Bone marrow (tissue), 2 donors: ENCODE measurements around the gene NSFL1C.
"Not testable (repeated sequence)": the region's sequence is repeated elsewhere in the genome, so short reads cannot be mapped to it uniquely, and the experiment has no call there.

Experiments used
- DNase-seq, 2 donors: peaks; one replicate each; lab custom pipeline; 2025; lab: John Stamatoyannopoulos, UW

NSFL1C gene

DNA sequence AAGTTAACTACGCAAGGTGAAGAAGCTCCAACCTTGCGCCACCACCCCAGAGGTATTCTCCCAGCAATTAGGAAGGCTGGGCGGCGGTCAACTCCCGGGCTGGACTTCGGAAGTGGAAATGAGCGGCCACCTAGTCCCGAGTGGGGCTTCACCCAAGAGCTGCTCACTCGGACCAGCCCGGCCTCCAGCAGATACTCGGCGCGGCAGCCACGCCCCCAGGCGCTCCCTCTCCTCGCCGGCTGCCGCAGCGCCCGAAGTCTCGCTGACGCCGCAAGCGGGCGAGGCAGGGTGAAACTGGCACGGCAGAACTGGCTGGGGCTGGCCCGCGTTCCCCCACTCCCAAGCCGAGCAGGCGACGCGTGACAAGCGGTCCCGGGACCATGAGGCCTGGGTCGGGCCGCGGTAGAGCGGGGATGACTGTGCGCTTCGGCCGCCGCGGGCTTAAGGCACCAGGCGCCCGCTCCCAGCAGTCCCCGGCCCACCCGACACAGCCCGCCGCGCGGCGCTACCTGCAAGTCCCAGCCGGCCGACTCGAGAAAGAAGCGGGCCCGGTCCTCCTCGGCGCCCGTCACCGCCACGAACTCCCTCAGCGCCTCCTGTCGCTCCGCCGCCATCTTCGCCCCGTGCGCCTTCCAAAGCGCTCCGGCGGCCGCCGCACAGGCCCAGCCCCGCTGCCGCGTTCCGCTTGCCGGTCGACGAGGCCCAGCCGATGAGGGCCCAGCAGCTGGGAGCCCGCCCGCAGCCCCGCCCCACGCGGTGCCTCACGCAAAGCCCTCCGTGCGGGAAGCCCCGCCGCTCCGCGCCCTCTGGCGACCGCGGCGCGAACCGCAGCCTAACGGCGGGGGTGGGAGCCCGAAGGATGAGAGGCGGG is at the start of gene NSFL1C:
NSFL1C (minus strand) TSS at position 639 of the 871 bp plus-strand sequence; CDS start at position 614, 25 bp downstream.
- peak; percentile 71 to 85 for DNase-seq

DNA sequence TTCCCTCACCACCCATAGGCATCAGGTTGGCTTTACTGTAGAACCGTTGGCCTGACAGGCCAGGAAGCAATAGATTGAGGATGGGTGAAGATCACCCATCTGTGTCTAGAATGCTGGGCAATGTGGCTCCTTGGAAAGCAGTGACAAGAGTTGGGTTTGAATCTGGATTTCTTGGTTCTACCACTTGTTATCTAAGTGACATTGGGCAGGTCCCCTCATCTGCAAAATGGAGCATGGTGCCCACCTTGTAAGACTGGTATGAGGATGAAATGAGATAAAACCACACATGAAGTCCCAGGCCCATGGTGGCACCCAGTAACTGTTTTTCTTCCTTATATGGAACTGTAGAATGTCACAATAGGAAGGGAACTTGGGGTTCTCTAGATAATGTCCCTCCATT is 47.2 kb upstream of the NSFL1C start:
- no peak for DNase-seq

DNA sequence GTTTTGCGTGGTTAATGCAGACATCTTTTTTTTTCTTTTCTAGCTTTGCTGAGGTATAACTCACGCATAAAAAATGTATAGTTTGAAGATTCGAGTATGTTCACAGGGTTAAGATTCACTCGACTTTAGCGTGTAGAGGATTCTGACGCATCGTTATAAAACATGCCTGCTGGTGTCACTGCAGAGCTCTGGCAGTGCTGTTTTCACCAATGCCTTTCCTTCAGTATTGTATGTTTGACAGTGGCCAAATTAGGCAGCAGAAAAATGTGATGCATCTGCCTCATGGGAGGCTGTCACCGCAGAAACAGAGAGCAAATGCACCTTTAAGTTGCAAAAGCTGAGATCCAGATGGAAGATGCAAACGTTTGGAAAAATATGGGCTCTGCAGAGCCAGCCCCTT is 42.6 kb upstream of the NSFL1C start:
- no peak for DNase-seq

DNA sequence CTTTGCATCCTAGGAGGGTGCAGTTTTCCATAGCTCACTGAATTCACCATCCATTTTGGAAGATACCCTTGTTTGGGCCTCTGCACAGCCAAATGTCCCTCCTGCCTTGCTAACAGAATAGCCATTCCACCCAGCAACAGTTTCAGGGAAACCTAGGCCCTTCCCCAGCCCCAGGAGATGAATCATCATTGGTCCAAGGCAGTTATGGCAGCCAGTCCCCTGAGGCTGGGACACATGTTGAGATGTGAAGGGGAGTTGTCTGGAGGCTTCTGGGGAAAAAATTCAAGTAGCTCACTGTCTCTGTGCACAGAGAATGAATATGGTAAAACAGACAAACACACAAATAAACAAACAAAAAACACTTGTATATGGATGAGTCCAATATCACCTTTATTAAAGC is 41.9 kb upstream of the NSFL1C start:
- DNase-seq = no peak

DNA sequence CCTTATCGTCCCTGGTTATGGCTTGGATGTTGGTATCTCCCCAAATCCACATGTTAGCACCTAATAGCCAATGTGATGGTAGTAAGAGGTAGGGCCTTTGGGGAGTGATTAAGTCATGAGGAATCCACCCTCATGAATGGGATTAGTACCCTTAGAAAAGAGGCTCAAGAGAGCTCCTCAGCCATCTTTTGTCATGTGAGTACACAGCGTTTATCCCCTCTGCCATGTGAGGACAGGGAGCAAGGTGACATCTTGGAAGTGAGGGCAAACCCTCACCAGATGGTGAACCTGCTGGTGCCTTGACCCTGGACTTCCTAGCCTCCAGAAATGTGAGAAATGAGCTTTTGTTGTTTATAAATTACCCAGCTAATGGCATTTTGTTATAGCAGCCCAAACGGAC is 40.6 kb upstream of the NSFL1C start:
- DNase-seq = no peak

DNA sequence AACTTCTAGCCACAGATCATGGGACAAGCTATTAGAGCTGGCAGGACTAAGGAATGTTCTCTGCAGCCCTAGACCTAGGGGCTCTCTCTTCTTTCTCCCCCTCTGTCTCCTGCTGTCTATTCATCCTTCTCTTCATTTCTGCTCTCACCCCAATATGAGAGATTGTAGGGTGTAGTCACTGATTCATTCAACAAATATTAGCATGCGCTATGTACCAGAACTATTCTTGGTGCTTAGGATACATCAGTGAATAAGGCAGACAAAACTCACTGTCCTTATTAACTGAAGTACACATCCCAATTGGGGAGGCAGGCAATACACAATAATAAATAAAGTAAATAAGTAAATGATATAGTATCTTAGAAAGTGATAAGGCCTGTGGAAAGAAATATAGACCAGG is 39.2 kb upstream of the NSFL1C start:
- DNase-seq = no peak

DNA sequence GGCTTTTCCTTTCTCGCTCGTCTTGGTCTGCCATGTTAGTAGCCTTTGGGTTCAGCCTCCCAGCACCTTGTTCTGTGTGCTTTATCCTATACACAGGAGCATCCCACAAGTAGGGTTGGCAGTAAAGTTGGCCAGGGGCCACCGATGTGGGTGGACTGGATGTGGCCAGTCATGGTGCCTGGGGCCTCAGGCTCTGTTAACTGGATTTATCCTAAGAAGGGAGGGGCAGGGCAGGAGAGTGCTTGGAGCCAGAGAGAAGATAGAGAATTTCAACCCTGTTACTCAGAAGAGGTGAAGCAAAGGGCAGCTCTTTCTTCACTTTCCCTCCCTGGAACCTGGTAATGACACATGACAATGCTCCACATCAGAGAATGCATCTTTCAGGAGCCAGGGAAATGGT is 38.7 kb upstream of the NSFL1C start:
- DNase-seq = no peak

DNA sequence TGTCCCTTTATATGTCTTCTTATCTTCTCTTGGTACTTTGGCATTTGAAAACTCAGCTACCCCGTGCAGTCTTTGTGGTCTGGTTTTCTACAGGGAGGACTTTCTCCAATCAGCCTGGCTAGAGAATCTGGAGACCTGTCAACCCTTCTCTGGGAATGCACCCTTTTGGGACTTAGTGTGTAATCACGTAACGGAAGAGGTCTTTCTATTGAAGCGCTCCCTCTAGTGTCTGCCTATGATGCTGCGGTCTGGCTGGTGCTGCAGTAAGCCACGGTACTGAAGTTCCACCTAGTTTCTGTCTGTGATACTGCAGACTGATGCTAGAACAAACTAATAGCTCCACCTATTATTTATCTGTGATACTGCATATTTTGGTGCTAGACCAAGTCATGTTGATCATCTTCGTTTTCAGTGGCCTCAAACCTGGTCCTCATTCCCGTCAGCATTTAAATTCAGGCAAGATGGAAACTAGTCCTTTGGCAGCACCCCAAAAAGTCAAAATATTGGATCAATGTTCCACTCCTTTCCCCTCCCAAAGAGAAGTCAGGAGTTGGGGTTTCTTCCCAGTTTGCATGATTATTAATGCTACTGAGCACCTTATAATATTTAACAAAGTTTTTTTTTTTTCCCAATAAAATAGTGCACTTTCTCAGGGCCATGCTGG is 37.0 kb upstream of the NSFL1C start:
- DNase-seq = peak; percentile 20 to 91

DNA sequence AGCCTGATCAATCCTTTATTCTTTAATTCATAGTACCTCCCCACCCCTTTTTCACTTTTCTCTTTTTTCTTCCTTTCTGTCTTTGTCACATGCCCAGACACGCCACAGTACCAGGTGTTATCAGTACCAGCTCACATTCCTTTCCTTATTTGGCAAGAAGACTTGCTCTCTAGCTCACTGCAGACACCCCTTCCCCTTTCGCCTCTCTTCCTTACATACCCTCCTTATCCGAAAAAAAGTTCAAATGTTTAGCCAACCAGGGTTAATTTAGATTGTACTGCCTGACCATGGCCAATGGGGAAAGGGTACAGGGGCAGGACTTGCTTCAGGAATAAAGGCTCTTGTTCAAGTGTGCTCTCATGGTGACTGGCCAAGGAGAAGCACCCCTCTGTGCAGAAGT is 33.8 kb upstream of the NSFL1C start:
- no peak for DNase-seq

DNA sequence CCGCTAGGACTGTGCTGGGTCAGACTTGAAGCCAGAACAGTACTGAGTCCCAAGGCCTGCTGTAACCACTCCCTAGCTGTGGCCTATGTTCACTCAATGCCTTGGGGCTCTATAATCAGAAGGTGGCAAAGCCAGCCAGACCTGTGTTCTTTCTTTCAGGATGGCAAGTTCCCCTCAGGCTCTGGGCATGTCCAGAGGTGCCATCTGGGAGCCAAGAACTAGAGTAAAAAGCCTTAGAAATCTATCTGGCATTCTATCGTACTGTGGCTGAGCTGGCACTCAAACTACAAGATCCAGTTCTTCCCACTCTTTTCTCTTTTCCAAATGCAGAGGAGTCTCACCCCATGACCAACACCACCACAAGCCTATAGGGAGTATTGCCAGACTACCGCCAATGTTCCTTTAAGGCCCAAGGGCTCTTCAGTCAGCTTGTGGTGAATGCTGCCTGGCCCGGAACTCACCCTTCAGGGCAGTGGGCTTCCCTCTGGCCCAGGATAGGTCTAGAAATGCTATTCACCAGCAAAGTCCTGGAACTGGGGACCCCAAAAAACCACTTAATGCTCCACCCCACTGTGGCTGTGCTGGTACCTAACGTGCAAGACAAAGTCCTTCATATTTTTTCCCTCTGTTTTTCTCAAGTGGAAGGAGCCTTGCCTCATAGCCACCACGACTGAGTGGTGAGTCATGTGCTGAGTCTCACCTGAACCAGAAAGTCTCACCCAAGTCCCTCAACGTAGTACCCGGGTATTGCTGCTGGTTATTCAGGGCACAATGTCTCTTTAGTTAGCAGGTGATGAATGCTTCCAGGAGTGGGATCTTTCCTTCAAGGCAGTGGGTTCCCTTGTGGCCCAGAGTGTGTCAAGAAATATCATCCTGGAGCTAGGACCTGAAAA is 33.1 kb upstream of the NSFL1C start:
- no peak for DNase-seq

DNA sequence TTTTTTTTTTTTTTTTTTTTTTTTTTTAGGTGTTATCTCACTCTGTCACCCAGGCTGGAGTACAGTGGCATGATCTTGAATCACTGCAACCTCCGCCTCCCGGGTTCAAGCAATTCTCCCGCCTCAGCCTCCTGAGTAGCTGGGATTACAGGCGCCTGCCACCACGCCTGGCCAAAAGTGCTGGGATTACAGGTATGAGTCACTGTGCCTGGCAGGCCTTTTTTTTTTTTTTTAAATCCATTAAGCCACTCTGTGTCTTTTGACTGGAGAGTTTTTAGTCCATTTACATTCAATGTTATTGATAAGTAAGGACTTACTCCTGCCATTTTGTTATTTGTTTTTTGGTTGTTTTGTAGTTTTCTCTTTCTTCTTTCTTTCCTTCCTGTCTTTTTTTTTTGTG is 30.7 kb upstream of the NSFL1C start:
- not testable (repeated sequence) for DNase-seq

DNA sequence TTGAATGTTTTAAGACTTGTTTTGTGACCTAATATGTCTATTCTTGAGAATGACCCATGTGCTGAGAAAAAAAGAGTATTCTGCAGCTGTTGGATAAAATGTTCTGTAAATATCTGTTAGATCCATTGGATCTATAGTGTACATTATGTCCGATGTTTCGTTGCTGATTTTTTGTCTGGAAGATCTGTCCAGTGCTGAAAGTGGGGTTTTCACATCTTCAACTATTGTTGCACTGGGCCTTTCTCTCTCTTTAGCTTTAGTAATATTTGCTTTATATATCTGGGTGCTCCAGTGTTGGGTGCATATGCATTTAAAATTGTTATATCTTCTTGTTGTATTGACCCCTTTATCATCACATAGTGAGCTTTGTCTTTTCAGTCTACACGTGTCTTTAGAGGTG is 30.3 kb upstream of the NSFL1C start:
- DNase-seq = no peak

DNA sequence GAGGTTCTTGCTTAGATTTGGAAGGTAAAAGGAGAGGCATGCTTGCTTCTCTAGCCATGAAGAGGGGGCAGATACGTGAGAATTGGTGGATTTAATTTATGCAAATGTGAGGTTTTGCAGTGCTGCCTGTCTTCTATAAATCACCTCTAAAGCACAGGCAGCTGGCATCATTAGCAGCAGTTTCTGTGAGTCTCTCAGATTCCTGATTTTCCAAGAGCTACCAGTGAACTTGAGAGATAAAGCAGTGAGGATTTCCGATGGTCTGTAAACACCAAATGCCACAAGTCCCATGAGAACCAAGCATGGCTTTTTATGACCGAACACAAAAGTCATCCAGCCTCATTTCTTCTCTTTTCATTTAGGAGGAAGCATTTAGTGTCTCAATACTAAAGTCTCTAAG is 27.8 kb upstream of the NSFL1C start:
- no peak for DNase-seq

DNA sequence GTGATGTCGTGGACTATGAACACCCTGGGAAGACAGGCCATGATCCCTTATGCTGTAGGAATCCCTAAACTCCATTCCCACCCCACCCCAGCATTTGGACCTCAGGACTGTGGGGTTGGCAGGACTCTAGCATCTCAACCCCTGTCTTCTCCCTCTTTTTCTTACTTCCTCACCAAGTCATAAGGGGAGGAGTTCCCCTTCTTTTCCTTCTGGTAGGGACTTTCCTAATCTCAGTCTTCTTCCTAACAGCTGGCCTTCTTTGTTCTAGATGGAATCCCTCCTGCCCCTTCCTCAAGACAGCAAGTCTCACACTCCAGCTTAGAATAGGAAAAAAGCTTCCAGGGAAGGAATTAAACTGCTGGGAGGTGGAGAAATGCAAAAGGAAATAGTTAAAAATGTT is 26.9 kb upstream of the NSFL1C start:
- DNase-seq = no peak

DNA sequence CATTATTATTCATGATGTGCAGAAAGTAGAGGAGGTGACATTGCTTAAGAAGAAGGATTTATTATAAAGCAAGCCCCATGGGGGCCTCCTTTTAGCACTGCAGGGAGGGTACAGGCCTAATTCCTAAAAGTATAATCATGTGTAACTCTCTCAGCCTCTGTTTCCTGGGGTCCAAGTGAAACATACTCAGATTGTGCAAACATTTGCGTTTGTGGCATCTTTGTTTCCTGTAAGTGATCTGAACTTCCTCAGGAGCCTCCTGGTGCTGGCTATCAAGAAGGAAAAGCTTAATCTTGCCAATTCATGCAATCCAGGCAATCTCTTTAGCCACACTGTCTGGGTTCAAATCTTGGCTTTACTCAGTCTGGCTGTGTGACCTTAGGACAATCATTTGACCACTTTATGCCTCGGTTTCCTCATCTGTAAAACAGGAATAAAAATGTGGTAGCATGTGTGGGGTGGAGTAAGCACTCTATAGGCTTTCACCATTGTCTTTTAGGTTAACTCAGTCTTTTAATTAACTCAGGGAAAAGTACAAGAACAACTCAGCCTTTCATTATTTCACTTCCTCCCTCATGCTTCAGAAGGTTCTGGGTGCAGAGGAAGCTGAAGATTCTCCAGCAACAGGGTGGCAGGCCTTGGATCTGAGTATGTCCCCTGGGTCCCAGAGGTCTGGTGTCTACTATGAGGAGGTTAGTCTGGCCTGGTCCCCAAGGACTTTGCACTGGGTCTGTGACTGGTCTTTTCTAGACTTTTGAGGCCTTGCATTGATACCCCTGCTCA is 25.4 kb upstream of the NSFL1C start:
- no peak for DNase-seq

DNA sequence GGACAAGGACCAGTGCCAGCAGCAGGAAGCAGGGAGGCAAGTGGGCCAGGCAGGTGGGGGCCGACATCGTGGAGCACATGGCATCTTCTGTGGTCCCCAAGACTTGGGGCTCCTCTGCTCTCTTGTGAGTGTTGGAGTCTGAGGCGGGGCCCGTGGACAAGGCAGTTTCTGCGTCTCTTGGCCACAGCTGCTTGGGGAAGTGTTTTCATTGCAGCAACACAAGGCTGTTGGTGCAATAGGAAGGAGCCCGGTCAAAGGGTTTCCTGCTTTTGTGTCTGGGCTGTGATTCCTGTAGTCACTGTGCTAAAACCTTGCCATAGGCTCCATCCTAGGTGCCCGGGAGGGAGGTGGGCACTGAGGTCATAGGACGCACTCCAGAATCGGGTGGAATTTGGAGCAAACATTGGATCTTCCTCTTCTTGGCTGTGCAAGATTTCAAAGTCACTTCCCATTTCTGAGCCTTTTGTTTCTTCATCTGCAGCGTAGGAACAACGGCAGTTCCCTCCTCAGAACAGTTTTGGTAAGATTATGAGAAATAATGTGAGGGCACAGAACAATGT is 24.7 kb upstream of the NSFL1C start, which contains the start of gene SIRPB2:
SIRPB2 (minus strand) TSS at position 140 of the 560 bp plus-strand sequence; CDS start at position 79, 61 bp downstream.
- peak; percentile 35 to 37 for DNase-seq

DNA sequence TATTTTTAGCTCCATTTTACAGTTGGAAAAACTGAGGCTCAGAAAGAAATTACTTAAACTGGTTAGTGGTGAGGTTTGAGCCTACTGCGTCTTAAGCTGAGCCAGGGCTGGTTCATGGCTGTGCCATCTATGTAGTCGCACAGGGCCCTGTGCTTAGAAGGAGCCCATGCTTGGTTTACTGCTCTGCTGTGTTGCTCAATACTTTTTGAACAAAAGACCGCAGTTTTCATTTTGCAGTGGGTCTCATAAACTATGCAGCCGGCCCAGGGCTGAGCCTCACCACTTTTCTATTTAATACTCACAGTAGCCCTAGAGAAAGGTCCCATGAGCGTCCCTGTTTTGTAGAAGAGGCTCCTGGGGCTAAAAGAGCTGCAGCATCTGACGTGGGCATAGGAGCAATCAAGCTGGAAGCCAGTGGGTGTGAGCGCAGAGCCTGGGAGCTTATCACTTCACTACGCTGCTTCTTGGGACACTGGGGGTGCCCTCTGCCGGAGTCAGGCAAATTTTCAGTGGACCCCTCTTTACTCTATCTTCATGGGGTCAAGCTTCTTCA is 24.1 kb upstream of the NSFL1C start:
- DNase-seq = no peak

DNA sequence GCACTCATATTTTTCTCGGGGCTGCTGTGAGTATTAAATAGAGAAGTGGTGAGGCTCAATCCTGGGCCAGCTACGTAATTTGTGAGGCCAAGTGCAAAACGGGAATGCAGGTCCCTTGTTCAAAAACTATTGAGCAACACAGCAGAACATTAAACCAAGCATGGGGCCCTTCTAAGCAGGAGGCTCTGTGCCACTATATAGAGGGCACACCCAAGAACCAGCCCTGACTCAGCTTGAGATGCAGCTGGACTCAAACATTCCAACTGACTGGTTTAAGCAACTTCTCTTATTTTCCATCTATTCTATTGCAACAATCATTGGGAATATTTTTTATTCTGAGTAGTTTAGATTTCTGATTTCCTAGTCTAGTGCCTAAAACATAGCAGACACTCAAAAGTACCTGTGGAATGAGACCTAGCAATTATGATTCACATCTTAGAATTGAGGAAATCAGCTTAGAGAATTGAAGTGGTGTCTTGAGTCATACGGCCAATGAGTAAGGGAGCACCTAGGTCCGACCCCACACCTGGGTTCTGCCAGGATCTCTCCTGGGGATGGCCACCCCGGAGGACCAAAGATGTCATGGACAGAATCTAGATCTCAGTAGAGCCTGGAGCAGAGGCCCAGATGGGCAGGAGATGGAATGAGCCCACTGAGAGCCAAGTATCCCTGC is 23.3 kb upstream of the NSFL1C start:
- DNase-seq = peak in 1 of 2 donors; percentile 19

DNA sequence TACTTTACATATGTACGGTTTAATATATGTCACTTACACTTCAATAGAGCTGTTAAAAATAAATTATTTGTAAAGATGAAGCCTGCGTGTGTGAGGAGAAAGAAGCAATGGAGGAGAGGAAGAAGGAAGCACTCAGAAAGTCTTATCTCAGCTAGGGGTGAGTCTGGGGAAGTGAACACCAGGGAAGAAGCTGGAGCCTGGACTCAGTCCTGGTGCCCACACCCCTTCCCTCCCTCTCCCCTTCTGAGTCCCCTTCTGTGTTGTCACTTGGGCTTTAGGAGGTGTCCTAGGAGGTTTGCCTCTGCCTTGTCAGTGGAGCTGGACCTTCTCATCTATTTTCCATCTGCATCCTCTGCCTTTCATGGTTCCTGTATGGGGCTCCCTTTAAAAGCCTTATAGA is 22.7 kb upstream of the NSFL1C start:
- DNase-seq = no peak

DNA sequence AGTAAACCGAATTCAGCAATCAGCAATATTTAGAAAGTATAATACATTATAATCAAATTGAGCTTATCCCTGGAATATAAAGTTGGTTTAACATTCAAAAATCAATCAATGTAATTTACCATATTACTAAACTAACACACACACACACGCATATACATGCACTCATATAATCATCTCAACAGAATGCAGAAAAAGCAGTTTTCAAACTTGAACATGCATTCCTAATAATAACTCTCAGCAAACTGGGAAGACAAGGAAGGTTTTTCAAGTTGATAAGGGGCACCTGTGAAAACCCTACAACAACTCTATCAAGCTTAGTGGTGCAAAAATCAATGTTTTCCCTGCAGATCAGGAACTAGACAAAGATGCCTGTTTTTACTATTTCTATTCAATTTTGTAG is 19.9 kb upstream of the NSFL1C start:
- no peak for DNase-seq
